CD4-positive, alpha-beta T cell treated with Interleukin-17A for 4 hours (primary cell): ENCODE measurements around the gene PPP1CA.

Experiments
- DNase-seq: peaks from one replicate; pipeline ENCODE4 v3.0.0-alpha.2; 2020; ENCODE audit warnings: mixed read lengths

The PPP1CA gene

DNA sequence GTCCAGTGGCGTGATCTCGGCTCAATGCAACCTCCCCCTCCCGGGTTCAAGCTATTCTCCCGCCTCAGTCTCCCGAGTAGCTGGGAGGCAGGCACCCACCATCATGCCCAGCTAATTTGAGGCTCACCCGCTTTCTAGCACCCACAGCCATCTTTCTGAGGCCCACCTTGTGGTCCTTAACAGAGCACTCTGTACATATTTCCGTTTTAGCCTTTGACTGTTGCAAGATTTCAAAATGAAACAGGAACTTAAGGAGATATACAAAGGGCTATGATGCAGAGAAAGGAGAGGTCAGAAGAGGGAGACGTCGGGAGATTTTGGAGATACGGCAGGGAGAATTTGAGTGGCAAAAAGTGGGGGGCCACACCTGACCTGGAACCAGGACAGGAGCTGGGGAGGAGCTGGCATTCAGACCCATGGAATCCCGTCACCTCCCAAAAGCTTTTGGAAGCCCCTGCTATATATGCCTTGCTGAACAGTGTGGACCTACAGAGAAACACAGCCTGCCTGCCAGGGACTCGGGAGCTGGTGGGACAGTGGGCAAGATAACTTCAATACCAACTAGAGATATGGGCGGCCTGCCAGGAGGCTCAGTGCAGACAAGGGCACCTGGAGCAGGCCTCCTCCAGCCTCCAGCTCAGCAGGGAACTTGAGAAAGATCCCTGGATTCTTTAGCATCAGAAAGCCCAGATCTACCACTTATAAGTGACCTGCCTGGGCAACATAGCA is 20.2 kb downstream of the PPP1CA start:
- no peak for DNase-seq

DNA sequence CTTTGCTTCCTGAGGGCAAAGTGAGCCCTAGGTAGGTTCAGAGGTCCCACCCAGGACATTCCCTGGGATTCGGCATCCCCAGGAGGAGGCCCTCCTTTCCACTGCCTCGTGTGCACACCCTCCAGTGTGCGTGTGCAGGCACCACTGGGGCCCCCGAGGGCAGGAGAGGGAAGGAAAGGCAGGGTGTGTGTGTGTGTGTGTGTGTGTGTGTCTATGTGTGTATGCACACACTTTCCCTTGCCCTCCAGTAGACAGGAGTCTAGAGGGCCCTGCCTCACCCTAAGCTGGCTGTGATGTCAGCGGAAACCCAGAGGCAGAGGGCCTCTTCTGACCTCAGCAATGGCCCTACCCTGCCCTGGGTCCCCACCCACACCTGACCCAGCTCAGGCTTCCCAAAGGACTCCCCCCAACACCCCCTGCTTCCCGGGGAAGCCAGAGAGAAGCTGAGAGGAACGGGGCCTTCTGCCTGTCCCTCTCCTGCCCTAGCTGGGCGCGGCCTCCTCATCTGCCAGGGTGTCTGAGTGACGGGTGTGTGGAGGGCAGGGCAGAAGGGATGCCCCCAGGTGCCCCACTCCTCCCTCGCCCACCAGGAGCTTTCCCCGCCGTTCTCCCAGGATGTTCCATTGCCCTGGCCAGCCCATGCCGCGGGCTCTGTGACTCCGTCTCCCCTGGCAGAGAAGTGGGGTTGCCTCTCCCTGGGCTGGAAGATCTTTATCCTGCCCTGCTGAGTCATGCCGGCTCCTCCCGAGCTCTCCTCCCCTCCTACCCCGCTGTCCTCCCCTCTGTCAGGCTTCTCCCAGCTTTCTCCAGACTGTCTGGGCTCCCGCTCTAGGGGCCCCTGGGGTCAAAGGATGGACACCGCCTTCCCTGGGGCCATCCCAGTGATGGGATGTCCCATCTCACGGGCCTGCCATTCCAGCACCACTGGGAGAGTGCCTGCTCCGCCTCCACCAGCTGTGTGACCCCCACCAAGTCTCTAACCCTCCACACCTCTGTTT is 22.3 kb downstream of the PPP1CA start:
- DNase-seq = no peak

DNA sequence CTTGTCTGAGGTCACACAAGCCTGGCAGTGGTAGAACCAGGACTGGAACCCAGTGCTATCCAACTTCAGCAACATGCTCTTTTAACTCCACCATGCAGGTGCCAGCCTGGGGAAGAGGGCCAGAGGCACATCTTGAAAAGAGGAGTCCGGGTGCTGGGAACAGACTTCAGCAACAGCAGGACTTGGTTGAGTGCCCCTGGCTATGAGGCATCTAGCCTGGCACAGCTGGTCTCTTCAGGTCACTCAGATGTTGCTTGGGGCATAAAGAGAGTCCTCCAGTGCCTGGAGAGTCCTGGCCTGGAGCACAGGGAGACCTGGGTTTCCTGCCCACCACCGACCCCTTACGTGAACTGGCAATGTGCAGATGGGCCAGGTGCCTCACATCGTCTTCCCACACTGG is 23.1 kb downstream of the PPP1CA start:
- no peak for DNase-seq

DNA sequence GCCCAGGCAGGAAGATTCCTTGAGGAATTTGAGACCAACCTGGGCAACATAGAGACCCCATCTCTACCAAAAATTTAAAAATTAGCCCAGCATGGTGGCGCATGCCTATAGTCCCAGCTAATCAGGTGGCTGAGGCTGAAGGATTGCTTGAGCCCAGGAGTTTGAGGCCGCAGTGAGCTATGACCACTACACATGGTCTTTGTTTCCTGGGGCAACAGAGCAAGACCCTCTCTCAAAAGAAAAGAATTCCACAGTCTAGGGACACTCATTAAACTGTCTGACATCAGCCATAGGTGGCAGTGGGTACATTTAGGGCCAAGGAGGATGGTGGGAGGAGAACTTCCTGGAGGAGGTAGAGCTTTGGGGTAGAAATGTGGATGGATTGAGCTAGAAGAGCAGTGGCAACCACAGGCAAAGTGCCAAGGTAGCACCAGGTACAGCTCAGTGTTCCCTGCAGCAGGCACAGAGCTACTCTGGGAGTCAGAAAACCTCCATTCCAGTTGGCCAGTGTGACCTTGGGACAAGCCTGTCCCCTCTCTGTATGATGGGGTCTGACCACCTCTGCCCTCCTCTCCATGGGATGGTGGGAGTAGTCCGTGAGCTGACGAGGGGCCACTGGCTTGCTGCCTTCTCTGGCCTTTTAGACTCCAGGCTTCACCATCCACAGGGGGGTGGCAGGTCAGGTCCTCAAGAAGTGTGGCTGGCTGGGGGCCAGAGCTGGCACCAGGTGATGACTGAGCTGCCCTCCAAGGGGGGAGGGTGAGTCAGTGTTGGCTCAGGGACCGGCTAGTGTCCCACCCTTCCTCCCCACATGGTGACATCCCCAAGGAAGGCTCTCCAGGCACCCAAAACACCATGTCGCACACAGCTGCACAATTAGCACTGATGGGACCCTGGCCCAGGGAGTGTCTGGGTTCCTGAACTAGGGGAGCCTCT is 24.5 kb downstream of the PPP1CA start:
- DNase-seq = no peak

- DNase-seq = no peak
These were observed 25.4 kb downstream of the PPP1CA start for GRCh38 chr11:67376063-67376820.

DNA sequence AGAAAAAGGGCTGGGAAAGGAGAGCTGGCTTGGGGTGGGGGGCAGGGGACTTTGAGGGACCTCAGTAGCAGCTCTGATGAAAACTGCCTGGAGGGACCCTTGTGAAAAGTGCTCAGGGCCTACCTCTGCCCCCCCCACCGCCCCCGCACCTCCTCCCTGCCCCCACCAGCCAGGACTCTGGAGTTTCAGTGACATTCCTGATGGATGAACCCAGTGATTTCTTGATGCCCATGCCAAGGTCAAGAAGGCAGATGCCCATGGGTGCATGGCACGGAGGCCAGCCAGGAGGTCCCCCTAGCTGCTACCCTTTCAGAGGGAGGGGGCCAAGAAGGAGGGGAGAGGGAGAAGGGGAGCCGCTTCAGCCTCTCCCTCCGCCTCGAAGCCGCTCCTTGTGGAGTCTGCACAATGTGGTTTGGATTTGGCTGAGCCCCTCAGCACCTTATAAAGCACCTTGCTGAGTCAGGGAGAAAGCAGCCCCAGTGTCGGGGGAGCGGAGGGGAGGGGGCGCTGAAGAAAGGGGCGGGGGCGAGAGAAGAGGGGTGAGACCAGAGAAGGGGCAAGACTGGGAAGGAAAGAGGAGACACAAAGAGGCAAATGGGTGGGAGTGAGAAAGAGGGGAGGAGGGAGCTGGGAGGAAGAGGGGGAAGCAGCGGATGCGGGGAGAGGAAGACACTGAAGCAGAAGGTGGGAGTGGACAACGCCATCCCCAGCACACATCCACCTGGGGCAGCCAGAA is 26.2 kb downstream of the PPP1CA start:
- no peak for DNase-seq

GRCh38 chr11:67374571-67375281 is 26.9 kb downstream of the PPP1CA start:
- DNase-seq = no peak

- peak; percentile 80 for DNase-seq
These were observed 27.7 kb downstream of the PPP1CA start for GRCh38 chr11:67373648-67374570.

GRCh38 chr11:67372993-67373647 is 28.5 kb downstream of the PPP1CA start, which contains the start of gene CLCF1:
CLCF1 (minus strand) TSS chr11:67373598; CDS start chr11:67373539, 59 bp downstream.
- DNase-seq = peak; percentile 41

- DNase-seq = peak; percentile 33
These were observed 29.2 kb downstream of the PPP1CA start for GRCh38 chr11:67372321-67372992.

DNA sequence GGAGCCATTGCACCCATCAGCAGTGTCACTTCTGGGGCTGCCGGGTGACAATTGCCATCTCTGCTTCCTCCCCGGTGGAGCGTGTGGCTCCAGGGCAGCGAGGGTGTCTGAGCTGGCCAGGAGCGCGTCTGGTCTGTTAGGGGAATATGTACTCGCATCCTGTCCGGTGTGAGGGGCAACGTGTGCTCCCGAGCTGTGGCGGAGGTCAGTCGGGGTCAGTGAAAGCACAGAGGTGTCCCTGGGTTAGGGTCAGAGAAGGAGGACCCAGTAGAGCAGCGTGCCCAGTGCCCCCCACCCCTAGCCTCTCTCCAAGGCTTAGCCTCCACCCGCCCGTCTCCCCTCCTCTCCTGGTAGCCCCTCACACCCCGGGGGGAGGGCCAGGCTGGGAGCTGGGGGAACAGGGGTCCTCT is 29.7 kb downstream of the PPP1CA start:
- DNase-seq = no peak

- peak; percentile 41 for DNase-seq
These were observed 30.3 kb downstream of the PPP1CA start for GRCh38 chr11:67371189-67371910.

GRCh38 chr11:67370351-67371076 is 31.1 kb downstream of the PPP1CA start:
- DNase-seq = no peak

DNA sequence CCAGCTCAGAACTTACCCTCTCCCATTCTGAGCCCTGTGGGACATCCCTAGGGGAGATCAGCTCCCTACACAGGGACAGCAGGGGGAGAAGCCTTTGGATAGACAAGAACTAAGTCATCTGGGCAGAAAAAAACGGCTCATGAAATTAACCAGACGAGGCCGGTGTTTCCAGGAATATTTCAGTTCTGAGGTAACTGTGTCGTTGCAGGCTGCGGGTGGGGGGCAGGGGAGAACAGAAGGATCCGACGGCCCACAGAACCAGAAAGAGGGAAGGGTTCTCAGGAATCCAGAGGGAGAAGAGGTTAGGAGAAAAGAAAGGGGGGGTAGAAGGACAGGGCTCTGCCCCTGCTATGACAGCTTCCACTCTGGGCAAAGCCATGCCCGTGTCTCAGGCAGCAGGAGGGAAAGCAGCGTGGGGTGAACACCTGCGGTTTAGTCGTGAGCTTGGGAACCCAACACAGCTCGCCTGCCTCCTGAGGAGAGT is 31.8 kb downstream of the PPP1CA start:
- no peak for DNase-seq

- no peak for DNase-seq
These were observed 32.4 kb downstream of the PPP1CA start for GRCh38 chr11:67369275-67369674.

DNA sequence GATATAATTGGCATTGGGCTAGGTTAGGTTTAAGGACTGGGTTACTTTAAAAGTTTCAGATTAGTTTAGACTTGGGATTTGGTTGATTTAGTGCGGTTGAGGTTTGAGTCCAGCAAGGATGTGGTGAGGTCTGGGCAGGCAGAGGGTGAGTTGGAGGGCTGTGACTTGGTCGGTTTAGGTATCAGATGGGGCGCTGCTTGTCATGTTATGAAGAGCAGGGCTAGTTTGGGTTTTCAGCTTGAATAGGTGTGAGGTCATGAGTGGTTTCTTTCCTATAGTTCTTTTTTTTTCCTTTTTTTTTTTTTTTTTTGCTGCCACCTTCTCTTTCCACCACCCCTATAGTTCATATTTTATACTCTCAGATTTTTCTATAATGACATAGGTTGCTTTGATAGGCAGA is 33.0 kb downstream of the PPP1CA start:
- DNase-seq = no peak
